GM12801 (cell line): Measurements from ENCODE around the gene PCED1B.

Experiments used
- TF ChIP-seq, protein P1 (sequence below): IDR thresholded peaks from one replicate; pipeline ENCODE4 v1.5.1; 2011; ENCODE audit warnings: control low read depth; ENCODE audit not compliant: insufficient read length; ENCODE audit errors: extremely low read depth

Gene PCED1B

DNA sequence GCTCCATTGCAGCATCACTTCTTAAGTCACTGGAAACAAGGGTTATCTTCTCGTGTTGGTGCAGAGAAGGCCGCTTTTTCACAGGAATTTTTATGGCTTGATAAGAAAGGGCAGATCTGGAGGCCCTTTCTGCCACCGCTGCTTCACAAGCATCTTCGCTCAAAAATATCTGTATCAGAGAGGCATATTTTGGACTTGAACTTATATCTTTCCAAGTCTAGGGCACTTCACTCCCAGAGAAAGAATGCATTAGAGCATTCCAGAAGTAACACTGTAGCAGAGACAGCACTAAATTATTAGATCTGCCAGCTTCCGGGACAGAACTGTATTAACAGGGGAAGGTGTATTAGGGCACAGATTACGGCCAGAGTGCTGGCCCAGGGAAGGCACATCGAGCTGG lies 152.0 kb downstream of the PCED1B start:
- TF ChIP-seq, protein P1, sequence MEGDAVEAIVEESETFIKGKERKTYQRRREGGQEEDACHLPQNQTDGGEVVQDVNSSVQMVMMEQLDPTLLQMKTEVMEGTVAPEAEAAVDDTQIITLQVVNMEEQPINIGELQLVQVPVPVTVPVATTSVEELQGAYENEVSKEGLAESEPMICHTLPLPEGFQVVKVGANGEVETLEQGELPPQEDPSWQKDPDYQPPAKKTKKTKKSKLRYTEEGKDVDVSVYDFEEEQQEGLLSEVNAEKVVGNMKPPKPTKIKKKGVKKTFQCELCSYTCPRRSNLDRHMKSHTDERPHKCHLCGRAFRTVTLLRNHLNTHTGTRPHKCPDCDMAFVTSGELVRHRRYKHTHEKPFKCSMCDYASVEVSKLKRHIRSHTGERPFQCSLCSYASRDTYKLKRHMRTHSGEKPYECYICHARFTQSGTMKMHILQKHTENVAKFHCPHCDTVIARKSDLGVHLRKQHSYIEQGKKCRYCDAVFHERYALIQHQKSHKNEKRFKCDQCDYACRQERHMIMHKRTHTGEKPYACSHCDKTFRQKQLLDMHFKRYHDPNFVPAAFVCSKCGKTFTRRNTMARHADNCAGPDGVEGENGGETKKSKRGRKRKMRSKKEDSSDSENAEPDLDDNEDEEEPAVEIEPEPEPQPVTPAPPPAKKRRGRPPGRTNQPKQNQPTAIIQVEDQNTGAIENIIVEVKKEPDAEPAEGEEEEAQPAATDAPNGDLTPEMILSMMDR, result no peak

DNA sequence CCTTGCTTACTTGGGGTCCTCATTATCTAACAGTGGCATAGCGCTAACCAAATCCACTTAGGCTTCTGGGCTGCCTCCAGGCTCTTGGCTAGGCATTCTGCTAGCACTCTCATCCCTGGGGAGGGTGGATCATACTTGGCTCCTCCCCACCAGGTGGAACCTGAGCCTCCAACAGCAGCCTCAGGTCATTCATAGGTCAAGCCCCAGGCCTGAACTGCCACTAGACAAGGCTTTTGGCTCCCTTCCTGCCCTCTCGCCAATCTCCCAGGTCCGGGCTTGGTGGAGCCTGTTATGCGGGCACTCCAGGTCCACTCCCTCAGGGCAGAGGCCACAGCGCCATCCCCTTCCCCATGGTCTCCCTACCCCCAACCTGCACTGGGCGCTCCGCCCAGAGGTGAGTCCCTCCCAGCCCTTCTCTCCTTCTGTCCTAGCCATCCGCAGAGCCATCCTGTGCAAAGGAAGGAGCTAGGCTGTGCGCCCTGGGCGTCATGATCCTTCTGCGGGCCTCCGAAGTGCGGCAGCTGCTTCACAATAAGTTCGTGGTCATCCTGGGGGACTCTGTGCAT lies 155.2 kb downstream of the PCED1B start:
- TF ChIP-seq, protein P1, result no peak

DNA sequence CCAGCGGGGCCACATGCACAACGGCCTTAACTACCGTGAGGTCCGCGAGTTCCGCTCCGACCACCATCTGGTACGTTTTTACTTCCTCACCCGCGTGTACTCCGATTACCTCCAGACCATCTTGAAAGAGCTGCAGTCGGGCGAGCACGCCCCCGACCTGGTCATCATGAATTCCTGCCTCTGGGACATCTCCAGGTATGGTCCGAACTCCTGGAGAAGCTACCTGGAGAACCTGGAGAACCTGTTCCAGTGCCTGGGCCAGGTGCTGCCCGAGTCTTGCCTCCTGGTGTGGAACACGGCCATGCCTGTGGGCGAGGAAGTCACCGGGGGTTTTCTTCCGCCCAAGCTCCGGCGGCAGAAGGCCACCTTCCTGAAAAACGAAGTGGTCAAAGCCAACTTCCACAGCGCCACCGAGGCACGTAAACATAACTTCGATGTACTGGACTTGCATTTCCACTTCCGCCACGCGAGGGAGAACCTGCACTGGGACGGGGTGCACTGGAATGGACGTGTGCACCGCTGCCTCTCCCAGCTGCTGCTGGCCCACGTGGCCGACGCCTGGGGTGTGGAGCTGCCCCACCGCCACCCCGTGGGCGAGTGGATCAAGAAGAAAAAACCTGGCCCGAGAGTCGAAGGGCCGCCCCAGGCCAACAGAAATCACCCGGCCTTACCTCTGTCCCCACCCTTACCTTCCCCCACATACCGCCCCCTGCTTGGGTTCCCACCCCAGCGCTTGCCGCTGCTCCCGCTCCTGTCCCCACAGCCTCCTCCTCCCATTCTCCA lies 156.0 kb downstream of the PCED1B start:
- TF ChIP-seq, protein P1, result no peak

DNA sequence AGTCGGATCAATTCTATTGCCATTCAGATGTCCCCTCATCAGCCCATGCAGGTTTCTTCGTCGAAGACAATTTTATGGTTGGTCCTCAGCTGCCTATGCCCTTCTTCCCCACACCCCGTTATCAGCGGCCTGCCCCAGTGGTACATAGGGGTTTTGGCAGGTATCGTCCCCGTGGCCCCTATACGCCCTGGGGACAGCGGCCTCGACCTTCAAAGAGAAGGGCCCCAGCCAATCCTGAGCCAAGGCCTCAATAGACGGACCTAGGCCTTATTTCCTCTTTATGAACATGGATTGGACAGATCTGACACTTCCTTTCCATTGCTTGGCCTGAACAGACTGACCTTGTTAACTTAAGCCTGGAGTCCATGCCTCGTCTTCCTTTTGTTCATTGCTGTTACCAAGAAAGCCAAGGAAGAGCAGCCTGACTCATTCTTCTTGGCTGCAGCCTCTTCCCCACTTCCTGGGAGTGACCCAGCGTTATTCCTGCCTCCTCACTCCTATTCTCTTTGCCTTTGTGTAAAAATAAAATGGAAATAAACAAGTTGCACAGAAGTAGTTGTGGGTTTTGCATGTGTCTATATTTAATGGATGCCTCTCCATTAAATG lies 156.8 kb downstream of the PCED1B start:
- TF ChIP-seq, protein P1, result no peak

DNA sequence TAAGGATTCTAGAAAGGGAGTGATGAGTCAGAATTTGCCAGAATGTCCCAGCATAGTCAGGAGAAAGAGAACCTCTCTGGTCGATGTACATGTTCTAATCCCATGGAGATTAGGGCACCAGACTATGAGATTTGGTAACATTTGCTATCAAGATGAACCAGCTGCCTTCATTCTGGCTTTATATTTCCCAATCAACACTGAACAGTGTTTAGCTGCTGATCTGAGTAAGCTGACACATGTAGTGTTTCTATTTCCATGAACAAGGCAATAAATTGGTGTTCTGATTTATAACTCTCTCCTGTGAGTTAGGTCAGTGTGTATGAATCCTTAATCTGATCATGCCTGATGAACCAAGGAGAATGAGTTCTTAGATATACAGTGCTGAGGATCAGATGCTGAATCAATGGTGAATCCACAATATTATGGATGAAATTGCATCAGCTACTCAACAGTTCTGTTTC lies 158.4 kb downstream of the PCED1B start:
- TF ChIP-seq, protein P1, result no peak

DNA sequence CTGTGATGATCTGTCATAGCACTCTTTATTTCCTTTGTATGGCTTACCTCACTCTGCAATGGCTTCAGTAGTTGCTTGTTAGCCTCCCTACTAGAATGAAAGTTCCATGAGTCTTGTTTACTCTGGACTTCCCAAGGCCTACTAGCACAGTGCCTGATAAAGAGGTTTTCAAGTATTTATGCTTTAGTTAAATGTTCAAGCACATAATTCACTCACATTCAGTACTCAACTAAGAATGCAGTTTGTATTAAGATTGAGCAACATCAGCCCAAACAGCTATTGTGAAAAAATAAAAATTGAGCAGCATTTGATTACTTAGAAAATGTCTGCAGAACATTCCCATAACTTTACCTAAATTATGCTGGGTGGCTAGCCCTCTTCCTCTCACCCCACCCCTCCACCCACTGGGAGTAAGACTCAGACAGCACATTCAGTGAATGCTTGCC lies 159.3 kb downstream of the PCED1B start:
- TF ChIP-seq, protein P1, result no peak

DNA sequence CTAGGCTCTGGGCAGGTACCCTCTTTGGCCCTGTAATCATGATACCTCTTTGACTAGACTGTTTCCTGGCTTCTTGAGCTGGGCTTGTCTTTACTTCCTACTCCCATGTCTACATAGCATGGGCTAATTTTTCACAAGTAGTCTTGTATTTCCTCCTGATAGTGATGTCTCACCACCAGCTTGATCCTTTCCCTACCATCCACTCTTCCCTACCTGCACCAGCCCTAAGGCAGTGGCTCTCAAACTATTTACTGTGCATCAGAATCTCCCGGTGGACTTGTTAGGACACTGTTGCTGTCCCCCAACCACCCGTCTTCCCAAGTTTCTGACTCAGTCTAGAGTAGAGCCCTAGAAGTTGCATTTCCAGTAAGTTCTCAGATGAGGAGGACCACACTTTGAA lies 163.0 kb downstream of the PCED1B start:
- TF ChIP-seq, protein P1, result no peak
